RWPE2 (cell line): ENCODE measurements around the gene GLS.

Source experiments
- ATAC-seq: fragments of 200-7000 bp; cut with Tn5 transposase; 3 replicates; pipeline ENCODE4 v1.9.1; 2021; ENCODE audit warnings: low read depth
- DNase-seq: peaks from one replicate; pipeline ENCODE4 v3.0.0-alpha.2; 2020; ENCODE audit warnings: low spot score
- H3K27ac ChIP-seq: fragments of 450-650 bp; 2 replicates; pipeline ENCODE4 v1.5.1; 2017; ENCODE audit warnings: mild to moderate bottlenecking; ENCODE audit not compliant: poor library complexity, severe bottlenecking
- H3K27me3 ChIP-seq: fragments of 250-450 bp; sonication (Bioruptor Pico); 2 replicates; pipeline ENCODE4 v1.5.1; 2021; ENCODE audit warnings: mild to moderate bottlenecking, moderate library complexity; ENCODE audit not compliant: insufficient read depth, poor library complexity, severe bottlenecking
- H3K36me3 ChIP-seq: fragments of 250-450 bp; sonication (Bioruptor Pico); 2 replicates; pipeline ENCODE4 v1.5.1; 2020; ENCODE audit warnings: low read depth, mild to moderate bottlenecking, moderate library complexity
- H3K4me1 ChIP-seq: fragments of 250-450 bp; sonication (Bioruptor Pico); 2 replicates; pipeline ENCODE4 v1.5.1; 2021; ENCODE audit warnings: mild to moderate bottlenecking, moderate library complexity; ENCODE audit not compliant: insufficient read depth, poor library complexity, severe bottlenecking
- H3K4me3 ChIP-seq: fragments of 250-450 bp; sonication (Bioruptor Pico); 2 replicates; pipeline ENCODE4 v1.5.1; 2021; ENCODE audit warnings: mild to moderate bottlenecking, moderate library complexity; ENCODE audit not compliant: severe bottlenecking
- H3K9me3 ChIP-seq: fragments of 250-450 bp; sonication (Bioruptor Pico); 2 replicates; pipeline ENCODE4 v1.5.1; 2021; ENCODE audit warnings: mild to moderate bottlenecking, moderate library complexity; ENCODE audit not compliant: severe bottlenecking
- CTCF ChIP-seq: fragments of 450-650 bp; IDR thresholded peaks from one replicate; pipeline ENCODE4 v1.5.1; 2017; ENCODE audit warnings: mild to moderate bottlenecking, moderate library complexity; ENCODE audit not compliant: poor library complexity, severe bottlenecking

GLS gene

DNA sequence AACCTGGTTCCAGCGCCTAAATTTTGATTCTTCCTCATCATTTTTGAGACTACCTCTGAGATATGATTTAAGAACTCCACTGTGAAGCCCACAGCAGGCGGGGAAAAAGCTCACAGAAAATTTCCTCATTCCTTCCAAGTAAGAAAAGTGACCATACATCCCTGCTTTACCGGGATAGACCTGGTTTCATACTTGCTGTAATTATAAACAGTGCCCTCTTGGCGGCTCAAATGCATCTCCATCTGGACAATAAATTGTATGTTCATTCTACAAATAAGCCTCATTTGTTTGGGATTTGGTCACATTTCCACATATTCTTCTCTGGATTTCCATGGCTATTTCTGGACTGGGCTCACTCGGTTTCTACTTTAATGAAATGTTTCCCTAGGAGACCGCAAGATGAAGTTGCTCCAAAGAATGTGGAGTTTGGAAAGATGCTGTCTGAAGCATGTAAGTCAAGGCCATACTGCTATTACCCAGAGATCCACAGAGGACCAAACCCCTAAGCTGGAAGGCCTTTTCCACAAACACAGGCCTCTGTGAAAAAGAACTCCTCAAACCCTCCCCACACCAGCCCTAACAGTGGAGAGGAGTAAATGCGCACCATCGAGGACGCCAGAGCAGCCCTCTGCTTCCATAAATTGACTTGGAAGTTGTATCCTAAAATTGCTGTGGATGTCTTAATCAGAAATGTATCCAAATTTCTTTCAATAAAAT lies 119.5 kb downstream of the GLS start:
- peaks cover 15% of the 10 kb centered on the region for H3K4me1 ChIP-seq
- TF ChIP-seq CTCF = no peak
- H3K27ac ChIP-seq = peak overlapping the region; percentile 53
- H3K36me3 ChIP-seq = peaks cover 100% of the 10 kb centered on the region
- H3K9me3 ChIP-seq = no peaks in the 10 kb centered on the region
- ATAC-seq (no peak), DNase-seq (no peak)
- no peak overlapping the region for H3K4me3 ChIP-seq
- H3K27me3 ChIP-seq = no peaks in the 10 kb centered on the region

DNA sequence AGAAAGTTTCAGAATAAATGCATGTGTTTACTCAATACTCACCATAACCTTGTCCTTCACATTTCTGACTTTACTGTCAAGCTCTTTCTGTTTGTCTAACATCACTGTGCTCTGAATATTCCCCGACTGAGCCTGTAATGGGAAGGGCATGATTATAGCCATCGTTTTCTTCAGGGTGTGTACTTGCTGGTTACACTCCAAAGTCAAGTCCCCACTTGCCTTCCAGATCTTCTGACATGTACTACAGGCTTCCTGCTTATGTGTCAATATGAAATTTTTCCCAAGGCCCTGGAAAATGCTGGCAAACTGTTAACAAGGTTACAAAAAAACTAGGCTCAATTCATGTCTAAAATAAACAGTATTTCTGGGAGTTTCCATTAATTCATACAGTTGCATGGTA lies 120.4 kb downstream of the GLS start:
- no peaks in the 10 kb centered on the region for H3K27me3 ChIP-seq
- DNase-seq (no peak), ATAC-seq (peak; percentile 87)
- no peaks in the 10 kb centered on the region for H3K9me3 ChIP-seq
- H3K4me1 ChIP-seq = peaks cover 15% of the 10 kb centered on the region
- H3K27ac ChIP-seq = peak overlapping the region; percentile 53
- no peak for TF ChIP-seq CTCF
- H3K36me3 ChIP-seq = peaks cover 100% of the 10 kb centered on the region
- H3K4me3 ChIP-seq = no peak overlapping the region

DNA sequence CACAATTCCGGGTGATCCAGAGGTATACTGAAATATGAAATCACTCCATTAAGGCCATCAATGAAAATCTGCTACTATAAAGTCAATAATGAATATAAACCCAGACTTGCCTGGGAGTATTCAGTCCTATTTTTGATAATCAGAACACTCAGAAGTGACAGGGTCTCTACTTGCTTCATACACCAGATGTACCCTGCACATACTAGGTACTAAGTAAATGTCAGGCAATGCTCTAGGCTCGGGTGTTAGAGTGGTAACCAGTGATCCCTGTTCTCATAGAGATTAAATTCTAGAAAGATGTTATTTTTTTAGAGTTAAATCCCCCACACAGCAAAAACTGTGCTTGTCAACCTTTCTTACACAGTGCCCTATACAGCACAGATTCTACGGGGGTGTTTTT lies 121.0 kb downstream of the GLS start:
- Histone ChIP-seq H3K4me3 (no peak overlapping the region), H3K27me3 (no peaks in the 10 kb centered on the region), H3K9me3 (no peaks in the 10 kb centered on the region), H3K36me3 (peaks cover 100% of the 10 kb centered on the region), H3K4me1 (peaks cover 15% of the 10 kb centered on the region), H3K27ac (peak overlapping the region; percentile 53)
- no peak for TF ChIP-seq CTCF
- DNase-seq = no peak
- ATAC-seq = no peak

- Histone ChIP-seq H3K4me1 (peaks cover 15% of the 10 kb centered on the region), H3K27ac (no peak overlapping the region), H3K4me3 (no peak overlapping the region), H3K9me3 (no peaks in the 10 kb centered on the region), H3K27me3 (no peaks in the 10 kb centered on the region), H3K36me3 (peaks cover 100% of the 10 kb centered on the region)
- DNase-seq (no peak), ATAC-seq (no peak)
- no peak for TF ChIP-seq CTCF
Measured at GRCh38 chr2:191003405-191004309, 123.0 kb downstream of the GLS start.
